GM23248 (cell line): ENCODE results near the gene LUZP4.

Experiments
- EZH2 ChIP-seq: fragments of 200-600 bp; sonication (generic); IDR thresholded peaks from 2 replicates; pipeline ENCODE4 v1.6.1; 2018; ENCODE audit warnings: antibody characterized with exemption, mild to moderate bottlenecking; ENCODE audit not compliant: insufficient read depth, poor library complexity, severe bottlenecking
- EZH2phosphoT487 ChIP-seq: fragments of 200-600 bp; sonication (generic); IDR thresholded peaks from 2 replicates; pipeline ENCODE4 v1.6.1; 2018; ENCODE audit warnings: antibody characterized with exemption, moderate library complexity, mild to moderate bottlenecking, low read depth; ENCODE audit not compliant: insufficient read depth

- TF ChIP-seq EZH2 (no peak), EZH2phosphoT487 (no peak)
These were observed 34.7 kb downstream of the LUZP4 start for GRCh38 chrX:115324194-115324593.
